GM12878 (cell line): ENCODE measurements around the gene TCTN1. TPM values are rescaled to one million over a fixed set of nuclear protein-coding genes. Genes with fewer than 3 reads are reported as not detected.

Experiments
- ATAC-seq: fragments of 200-7000 bp; cut with Tn5 transposase; 3 replicates; pipeline ENCODE4 v1.9.1; 2020; ENCODE audit warnings: mild to moderate bottlenecking, moderate library complexity
- BruUV-seq: library from RNA; stranded (reverse); fragments of 400-500 nt; replicated peaks from 2 replicates; lab custom pipeline; 2021; lab: Mats Ljungman, UMichigan
- CTCF ChIA-PET: fragments of 300-600 bp; sonication (Branson Sonifier 250); formaldehyde crosslinking; extraction: SDS; loops from one replicate; lab custom pipeline; 2021; ENCODE audit warnings: inconsistent platforms; lab: Yijun Ruan, JAX
- POLR2A ChIA-PET: fragments of 350-600 bp; formaldehyde crosslinking; extraction: SDS; loops from one replicate; lab custom pipeline; 2021; ENCODE audit warnings: inconsistent platforms; lab: Charles Lee
- RAD21 ChIA-PET: fragments of 300-600 bp; sonication (Branson Sonifier 250); formaldehyde crosslinking; loops from one replicate; lab custom pipeline; 2023; ENCODE audit warnings: antibody characterized with exemption; ENCODE audit not compliant: unreplicated experiment; lab: Charles Lee
- SMC1A ChIA-PET: fragments of 300-600 bp; sonication (Branson Sonifier 250); formaldehyde crosslinking; loops from one replicate; lab custom pipeline; 2023; ENCODE audit not compliant: unreplicated experiment, uncharacterized antibody; lab: Charles Lee
- DNase-seq: peaks from one replicate; pipeline ENCODE4 v3.0.0-alpha.2; 2011; ENCODE audit warnings: low read depth, low spot score
- FAIRE-seq: peaks from 3 replicates; lab custom pipeline; 2011; peaks lifted over from hg19 to GRCh38; lab: Jason Lieb, UNC
- H2AFZ ChIP-seq: 2 replicates; pipeline ENCODE4 v1.6.0; 2011; ENCODE audit warnings: low read depth, low read length, control low read depth; ENCODE audit not compliant: control insufficient read depth
- H3K27ac ChIP-seq: 2 replicates; pipeline ENCODE4 v1.5.1; 2011; ENCODE audit warnings: control low read depth; ENCODE audit not compliant: control insufficient read depth, insufficient read depth
- H3K27me3 ChIP-seq, 2 experiments: replicated peaks in 1 of 2; 2 replicates each; pipeline versions ENCODE4 v1.6.0 to v1.6.1; 2011; ENCODE audit warnings: low read length in 1 of 2; ENCODE audit not compliant: control insufficient read depth in 2 of 2, insufficient read depth in 2 of 2
- H3K36me3 ChIP-seq, 2 experiments: 2 replicates each; pipeline ENCODE4 v1.5.1; 2011; ENCODE audit warnings: low read length in 1 of 2; ENCODE audit not compliant: control insufficient read depth in 2 of 2, insufficient read depth in 2 of 2
- H3K4me1 ChIP-seq: 2 replicates; pipeline ENCODE4 v1.6.1; 2011; ENCODE audit warnings: mild to moderate bottlenecking, low read length, moderate library complexity, mixed read lengths; ENCODE audit not compliant: control insufficient read depth, insufficient read depth
- H3K4me2 ChIP-seq: 2 replicates; pipeline ENCODE4 v1.6.0; 2011; ENCODE audit warnings: control low read depth; ENCODE audit not compliant: control insufficient read depth, insufficient read depth
- H3K4me3 ChIP-seq: fragments of 200-600 bp; sonication (generic); 2 replicates; pipeline ENCODE4 v1.5.1; 2016
- H3K79me2 ChIP-seq: 2 replicates; pipeline ENCODE4 v1.6.0; 2011; ENCODE audit warnings: low read length; ENCODE audit not compliant: control insufficient read depth, insufficient read depth
- H3K9ac ChIP-seq: 2 replicates; pipeline ENCODE4 v1.8.0; 2011; ENCODE audit warnings: low read length, control low read depth, mixed read lengths; ENCODE audit not compliant: control insufficient read depth, insufficient read depth
- H3K9me3 ChIP-seq: replicated peaks from 3 replicates; pipeline ENCODE4 v1.5.1; 2011; ENCODE audit warnings: mild to moderate bottlenecking, low read length; ENCODE audit not compliant: control insufficient read depth, insufficient read depth
- H4K20me1 ChIP-seq: 2 replicates; pipeline ENCODE4 v1.6.0; 2011; ENCODE audit not compliant: control insufficient read depth, insufficient read depth
- ASH2L ChIP-seq: fragments of 300-600, 200-600 bp; sonication (generic); IDR thresholded peaks from 2 replicates; pipeline ENCODE4 v1.6.1; 2017; ENCODE audit warnings: low read depth, mild to moderate bottlenecking, borderline replicate concordance
- CHD2 ChIP-seq: IDR thresholded peaks from 2 replicates; pipeline ENCODE4 v1.6.1; 2011; ENCODE audit warnings: low read depth, low read length, improper control_type of control experiment, borderline replicate concordance
- CREB1 ChIP-seq: IDR thresholded peaks from 2 replicates; pipeline ENCODE4 v1.6.1; 2012; ENCODE audit warnings: low read depth, mild to moderate bottlenecking, inconsistent platforms
- EED ChIP-seq: sonication (generic); IDR thresholded peaks from 2 replicates; pipeline ENCODE4 v1.6.1; 2016; ENCODE audit warnings: antibody characterized with exemption, low read depth
- FOXK2 ChIP-seq: fragments of 450-650 bp; IDR thresholded peaks from 2 replicates; pipeline ENCODE4 v1.6.1; 2017; ENCODE audit warnings: mild to moderate bottlenecking, moderate library complexity
- HDGF ChIP-seq: fragments of 450-650 bp; IDR thresholded peaks from 2 replicates; pipeline ENCODE4 v1.6.1; 2016; ENCODE audit warnings: antibody characterized with exemption
- IRF4 ChIP-seq: IDR thresholded peaks from 2 replicates; pipeline ENCODE4 v1.6.1; 2011; ENCODE audit warnings: low read depth, low read length
- JUND ChIP-seq: IDR thresholded peaks from 2 replicates; pipeline ENCODE4 v1.6.1; 2012; ENCODE audit warnings: low read depth, mild to moderate bottlenecking, low read length, improper control_type of control experiment, moderate library complexity
- MEF2A ChIP-seq: IDR thresholded peaks from 2 replicates; pipeline ENCODE4 v1.6.1; 2011; ENCODE audit warnings: low read depth, mild to moderate bottlenecking, low read length, moderate library complexity; ENCODE audit not compliant: insufficient read depth
- MEF2B ChIP-seq: fragments of 450-650 bp; IDR thresholded peaks from 2 replicates; pipeline ENCODE4 v1.6.1; 2018; ENCODE audit warnings: mild to moderate bottlenecking, moderate library complexity; ENCODE audit not compliant: partially characterized antibody, poor library complexity, severe bottlenecking
- NFIC ChIP-seq: IDR thresholded peaks from 2 replicates; pipeline ENCODE4 v1.6.1; 2012; ENCODE audit warnings: low read depth, mild to moderate bottlenecking, inconsistent platforms, low read length, moderate library complexity
- NFXL1 ChIP-seq: fragments of 450-650 bp; IDR thresholded peaks from 2 replicates; pipeline ENCODE4 v1.6.1; 2017; ENCODE audit warnings: antibody characterized with exemption, mild to moderate bottlenecking, borderline replicate concordance
- PAX8 ChIP-seq: fragments of 450-650 bp; IDR thresholded peaks from 2 replicates; pipeline ENCODE4 v1.6.1; 2017; ENCODE audit warnings: mild to moderate bottlenecking, moderate library complexity
- RBBP5 ChIP-seq: fragments of 200-600 bp; sonication (generic); conservative IDR thresholded peaks from 2 replicates; pipeline ENCODE4 v1.6.1; 2016
- SMARCA5 ChIP-seq: fragments of 450-650 bp; IDR thresholded peaks from 2 replicates; pipeline ENCODE4 v1.6.1; 2017; ENCODE audit warnings: mild to moderate bottlenecking
- SPI1 ChIP-seq: IDR thresholded peaks from 2 replicates; pipeline ENCODE4 v1.6.1; 2011; ENCODE audit warnings: low read depth, mild to moderate bottlenecking, low read length, moderate library complexity, borderline replicate concordance; ENCODE audit not compliant: insufficient read depth
- STAT1 ChIP-seq: fragments of 450-650 bp; conservative IDR thresholded peaks from 2 replicates; pipeline ENCODE4 v1.6.1; 2014; ENCODE audit warnings: antibody characterized with exemption, mild to moderate bottlenecking
- TAF1 ChIP-seq: IDR thresholded peaks from 2 replicates; pipeline ENCODE4 v1.6.1; 2011; ENCODE audit warnings: mild to moderate bottlenecking, low read depth, low read length, borderline replicate concordance
- TBL1XR1 ChIP-seq: IDR thresholded peaks from 2 replicates; pipeline ENCODE4 v1.6.1; 2012; ENCODE audit warnings: low read depth, low read length, improper control_type of control experiment
- YBX1 ChIP-seq: fragments of 450-650 bp; IDR thresholded peaks from 2 replicates; pipeline ENCODE4 v1.6.1; 2016; ENCODE audit warnings: antibody characterized with exemption
- ZBED1 ChIP-seq: IDR thresholded peaks from 2 replicates; pipeline ENCODE4 v1.6.1; 2016; ENCODE audit warnings: borderline replicate concordance
- ZNF207 ChIP-seq: fragments of 450-650 bp; IDR thresholded peaks from 2 replicates; pipeline ENCODE4 v1.6.1; 2014; ENCODE audit warnings: antibody characterized with exemption, mild to moderate bottlenecking, borderline replicate concordance
- WGBS: methylation state at CpG from one replicate; pipeline ENCODE4 v1.1.6; 2016; ENCODE audit warnings: low lambda C conversion rate; ENCODE audit not compliant: insufficient replicate concordance, insufficient coverage; ENCODE audit errors: missing lambda C conversion rate; 5-methylcytosine and 5-hydroxymethylcytosine counted together
- in situ Hi-C: fragments of 300-500 bp; cut with MboI; formaldehyde crosslinking; loops from 9 replicates; pipeline ENCODE4 v1.14.3; 2018; ENCODE audit warnings: mixed read lengths
- intact Hi-C: fragments of 100-400 bp; cut with micrococcal nuclease; formaldehyde crosslinking; loops from one replicate; pipeline ENCODE4 v1.14.2; 2022; ENCODE audit not compliant: unreplicated experiment
- polyA plus RNA-seq, 11 experiments: library from polyadenylated mRNA; depleted of rRNA in 4 of 11; unstranded in 6 of 11; stranded (reverse) in 5 of 11; fragments of >200 nt; fragmentation: Nextera tagmentation in 4 of 11; fragmentation: Illumina TruSeq in 1 of 11; extraction: Ambion mirVana in 4 of 11; extraction: Trizol in 1 of 11; gene quantifications; 1 replicate in 1 of 11; 2 replicates in 10 of 11; pipeline versions ENCODE4 v1.2.1 to v1.2.3, GENCODE V29; 2011 to 2016; ENCODE audit warnings: inconsistent platforms in 2 of 11, missing spikeins in 2 of 11, low read depth in 1 of 11
- total RNA-seq, 4 experiments: library from RNA; depleted of rRNA in 3 of 4; stranded (reverse); fragments of >200 nt in 3 of 4; fragmentation: Illumina TruSeq in 1 of 4; extraction: Trizol in 1 of 4; gene quantifications; 2 replicates each; pipeline versions ENCODE4 v1.2.1 to v1.2.3, GENCODE V29; 2013 to 2021
- TF ChIP-seq, protein P1 (sequence below): fragments of 450-650 bp; IDR thresholded peaks from 2 replicates; pipeline ENCODE4 v1.6.1; 2016; ENCODE audit warnings: mild to moderate bottlenecking
- TF ChIP-seq, protein P2 (sequence below): IDR thresholded peaks from 2 replicates; pipeline ENCODE4 v1.6.1; 2011; ENCODE audit warnings: borderline replicate concordance, low read depth, mild to moderate bottlenecking, moderate library complexity, low read length; ENCODE audit not compliant: insufficient read depth, poor library complexity, severe bottlenecking

Gene TCTN1
- total and polyA plus RNA-seq, 10 of the 15 experiments (the other 5 are each of a cell fraction or from before 2014, with no cell fraction given) = 8.8 to 23.5 (median 15.3) TPM

DNA sequence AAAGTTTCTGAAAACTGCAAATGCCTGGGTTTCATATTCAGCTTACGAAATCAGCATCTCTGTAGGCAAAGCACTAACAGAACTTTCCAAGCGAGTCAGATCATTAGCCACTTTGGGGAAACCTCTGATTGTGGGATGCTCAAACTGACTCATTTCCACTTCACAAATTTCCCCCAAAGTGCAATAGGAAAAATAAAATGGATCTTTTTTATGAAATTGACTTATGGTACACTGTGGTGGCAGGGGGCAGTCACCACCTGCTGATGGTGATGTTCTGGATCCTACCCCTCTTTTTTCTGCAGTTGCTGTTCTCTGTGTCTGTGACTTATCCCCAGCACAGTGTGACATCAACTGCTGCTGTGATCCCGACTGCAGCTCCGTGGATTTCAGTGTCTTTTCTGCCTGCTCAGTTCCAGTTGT lies 5.6 kb downstream of the TCTN1 start:
- in situ Hi-C loops = loop anchor here (5.0 kb wide), 2 partner anchors 78 to 208 kb away; no protein-coding TSS in a partner anchor
- H3K27me3 ChIP-seq = no peaks in the 10 kb centered on the region
- peak overlapping the region; percentile 99 for H3K4me2 ChIP-seq
- CTCF ChIA-PET = interaction anchor here (0.5 to 5.4 kb wide), 31 partner anchors 12 to 268 kb away, joined by 3 to 46 read pairs (median 6); partner anchors contain the start of genes ARPC3, FAM216A and GPN3
- WGBS = 0% methylated on average over 4 of the region's 4 CpGs
- H3K79me2 ChIP-seq = no peaks in the 10 kb centered on the region
- no peaks in the 10 kb centered on the region for H4K20me1 ChIP-seq
- ATAC-seq (peak; percentile 91), FAIRE-seq (peak; percentile 97), DNase-seq (peak; percentile 80)
- H3K9ac ChIP-seq = peak overlapping the region; percentile 60
- BruUV-seq = no TSS peak
- RAD21 ChIA-PET = interaction anchor here (0.8 to 3.6 kb wide), 30 partner anchors 12 to 269 kb away, joined by 3 to 28 read pairs (median 6); partner anchors contain the start of gene HVCN1
- peaks cover 25% of the 10 kb centered on the region for H3K4me1 ChIP-seq
- H2AFZ ChIP-seq = peak overlapping the region; percentile 42
- no peaks in the 10 kb centered on the region for H3K9me3 ChIP-seq
- intact Hi-C loops = loop anchor here (1.0 to 2.0 kb wide), 3 partner anchors 49 to 207 kb away; no protein-coding TSS in a partner anchor
- SMC1A ChIA-PET = interaction anchor here (0.7 to 11.6 kb wide), 32 partner anchors 8 to 208 kb away, joined by 3 to 103 read pairs (median 7); partner anchors contain the start of gene ARPC3
- POLR2A ChIA-PET = interaction anchor here (0.7 to 4.6 kb wide), 21 partner anchors 13 to 164 kb away, joined by 3 to 46 read pairs (median 5); no protein-coding TSS in a partner anchor
- peak overlapping the region; percentile 75 for H3K4me3 ChIP-seq
- no peaks in the 10 kb centered on the region for H3K36me3 ChIP-seq
- peak overlapping the region; percentile 61 for H3K27ac ChIP-seq
- TF ChIP-seq HDGF (no peak), ZNF207 (no peak), JUND (peak; percentile 71; the same call in 1 of the 2 replicates), MEF2A (peak; percentile 86; the same call in 1 of the 2 replicates), SPI1 (no peak), EED (peak; percentile 95), TAF1 (no peak; the same call in 1 of the 2 replicates), FOXK2 (no peak), PAX8 (no peak), IRF4 (peak; percentile 86), NFIC (peak; percentile 98), CREB1 (peak; percentile 54), NFXL1 (no peak), CHD2 (peak; percentile 35; the same call in 1 of the 2 replicates), ASH2L (no peak), YBX1 (no peak), ZBED1 (no peak; the same call in 1 of the 2 replicates), RBBP5 (no peak), SMARCA5 (peak; percentile 74; the same call in 1 of the 2 replicates), STAT1 (no peak), TBL1XR1 (no peak; the same call in 1 of the 2 replicates), MEF2B (no peak)
- TF ChIP-seq, protein P1, sequence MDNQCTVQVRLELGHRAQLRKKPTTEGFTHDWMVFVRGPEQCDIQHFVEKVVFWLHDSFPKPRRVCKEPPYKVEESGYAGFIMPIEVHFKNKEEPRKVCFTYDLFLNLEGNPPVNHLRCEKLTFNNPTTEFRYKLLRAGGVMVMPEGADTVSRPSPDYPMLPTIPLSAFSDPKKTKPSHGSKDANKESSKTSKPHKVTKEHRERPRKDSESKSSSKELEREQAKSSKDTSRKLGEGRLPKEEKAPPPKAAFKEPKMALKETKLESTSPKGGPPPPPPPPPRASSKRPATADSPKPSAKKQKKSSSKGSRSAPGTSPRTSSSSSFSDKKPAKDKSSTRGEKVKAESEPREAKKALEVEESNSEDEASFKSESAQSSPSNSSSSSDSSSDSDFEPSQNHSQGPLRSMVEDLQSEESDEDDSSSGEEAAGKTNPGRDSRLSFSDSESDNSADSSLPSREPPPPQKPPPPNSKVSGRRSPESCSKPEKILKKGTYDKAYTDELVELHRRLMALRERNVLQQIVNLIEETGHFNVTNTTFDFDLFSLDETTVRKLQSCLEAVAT = peak; percentile 26; the same call in 1 of the 2 replicates
- TF ChIP-seq, protein P2, sequence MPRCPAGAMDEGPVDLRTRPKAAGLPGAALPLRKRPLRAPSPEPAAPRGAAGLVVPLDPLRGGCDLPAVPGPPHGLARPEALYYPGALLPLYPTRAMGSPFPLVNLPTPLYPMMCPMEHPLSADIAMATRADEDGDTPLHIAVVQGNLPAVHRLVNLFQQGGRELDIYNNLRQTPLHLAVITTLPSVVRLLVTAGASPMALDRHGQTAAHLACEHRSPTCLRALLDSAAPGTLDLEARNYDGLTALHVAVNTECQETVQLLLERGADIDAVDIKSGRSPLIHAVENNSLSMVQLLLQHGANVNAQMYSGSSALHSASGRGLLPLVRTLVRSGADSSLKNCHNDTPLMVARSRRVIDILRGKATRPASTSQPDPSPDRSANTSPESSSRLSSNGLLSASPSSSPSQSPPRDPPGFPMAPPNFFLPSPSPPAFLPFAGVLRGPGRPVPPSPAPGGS = peak; percentile 89
